GM12801 (cell line): ENCODE results near the gene PSMA8.

Experiments
- TF ChIP-seq, protein P1 (sequence below): IDR thresholded peaks from one replicate; pipeline ENCODE4 v1.5.1; 2011; ENCODE audit warnings: control low read depth; ENCODE audit not compliant: insufficient read length; ENCODE audit errors: extremely low read depth

The PSMA8 gene

DNA sequence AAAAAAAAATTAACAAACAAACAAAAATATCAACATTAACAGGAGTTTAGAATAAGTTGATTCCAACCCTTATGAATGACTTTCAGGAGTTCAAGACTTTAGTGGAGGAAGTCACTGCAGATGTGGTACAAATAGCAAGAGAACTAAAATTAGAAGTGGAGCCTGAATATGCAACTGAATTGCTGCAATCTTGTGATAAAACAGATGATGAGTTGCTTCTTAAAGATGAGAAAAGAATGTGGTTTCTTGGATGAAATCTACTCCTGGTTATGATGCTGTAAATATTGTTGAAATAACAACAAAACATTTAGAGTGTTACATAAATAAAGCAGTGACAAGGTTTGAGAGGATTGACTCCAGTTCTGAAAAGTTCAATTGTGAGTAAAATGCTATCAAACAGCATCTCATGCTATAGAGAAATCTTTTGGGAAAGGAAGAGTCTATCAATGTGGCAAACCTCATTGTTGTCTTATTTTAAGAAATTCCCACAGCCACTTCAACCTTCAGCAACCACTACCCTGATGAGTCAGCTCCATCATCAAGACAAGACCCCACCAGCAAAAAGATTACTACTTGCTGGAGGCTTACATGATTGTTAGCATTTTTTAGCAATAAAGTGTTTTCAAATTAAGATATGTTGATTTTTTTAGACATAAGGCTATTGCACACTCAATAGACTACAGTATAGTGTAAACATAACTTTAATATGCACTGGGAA, 49.9 kb downstream of the PSMA8 start:
- TF ChIP-seq, protein P1, sequence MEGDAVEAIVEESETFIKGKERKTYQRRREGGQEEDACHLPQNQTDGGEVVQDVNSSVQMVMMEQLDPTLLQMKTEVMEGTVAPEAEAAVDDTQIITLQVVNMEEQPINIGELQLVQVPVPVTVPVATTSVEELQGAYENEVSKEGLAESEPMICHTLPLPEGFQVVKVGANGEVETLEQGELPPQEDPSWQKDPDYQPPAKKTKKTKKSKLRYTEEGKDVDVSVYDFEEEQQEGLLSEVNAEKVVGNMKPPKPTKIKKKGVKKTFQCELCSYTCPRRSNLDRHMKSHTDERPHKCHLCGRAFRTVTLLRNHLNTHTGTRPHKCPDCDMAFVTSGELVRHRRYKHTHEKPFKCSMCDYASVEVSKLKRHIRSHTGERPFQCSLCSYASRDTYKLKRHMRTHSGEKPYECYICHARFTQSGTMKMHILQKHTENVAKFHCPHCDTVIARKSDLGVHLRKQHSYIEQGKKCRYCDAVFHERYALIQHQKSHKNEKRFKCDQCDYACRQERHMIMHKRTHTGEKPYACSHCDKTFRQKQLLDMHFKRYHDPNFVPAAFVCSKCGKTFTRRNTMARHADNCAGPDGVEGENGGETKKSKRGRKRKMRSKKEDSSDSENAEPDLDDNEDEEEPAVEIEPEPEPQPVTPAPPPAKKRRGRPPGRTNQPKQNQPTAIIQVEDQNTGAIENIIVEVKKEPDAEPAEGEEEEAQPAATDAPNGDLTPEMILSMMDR, result no peak

DNA sequence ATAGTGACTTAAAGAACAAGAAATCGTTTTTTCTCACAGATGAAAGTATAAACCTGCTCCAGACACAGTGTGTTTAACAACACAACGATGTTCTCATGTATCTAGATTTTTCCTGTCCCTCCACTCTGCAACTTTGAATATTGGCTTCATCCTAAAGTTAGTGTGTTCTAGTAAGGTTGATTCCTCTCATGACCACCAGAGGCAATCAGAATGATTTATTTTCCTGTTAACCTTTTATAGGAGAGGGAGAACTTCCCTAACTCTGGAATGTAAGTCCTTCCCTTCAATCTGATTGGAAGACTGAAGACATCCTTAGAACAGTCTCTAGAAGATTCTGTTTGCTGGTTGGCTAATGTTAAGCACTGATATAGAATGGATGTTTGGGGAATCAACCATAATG, 51.6 kb downstream of the PSMA8 start:
- TF ChIP-seq, protein P1, result no peak

DNA sequence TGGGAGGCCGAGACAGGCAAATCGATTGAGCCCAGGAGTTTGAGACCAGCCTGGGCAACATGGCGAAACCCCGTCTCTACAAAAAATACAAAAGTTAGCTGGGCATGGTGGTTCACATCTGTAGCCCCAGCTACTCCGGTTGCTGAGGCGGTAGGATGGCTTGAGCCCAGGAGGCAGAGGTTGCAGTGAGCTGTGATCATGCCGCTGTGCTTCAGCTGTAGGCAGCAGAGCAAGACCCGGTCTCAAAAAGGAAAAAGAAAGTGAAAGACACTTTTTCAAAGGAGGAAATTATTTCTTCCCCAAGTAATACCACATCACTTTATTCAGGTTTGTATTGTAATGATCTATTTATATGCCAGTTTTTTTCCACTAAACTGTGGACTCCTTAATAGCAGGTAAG, 56.8 kb downstream of the PSMA8 start:
- TF ChIP-seq, protein P1, result no peak

DNA sequence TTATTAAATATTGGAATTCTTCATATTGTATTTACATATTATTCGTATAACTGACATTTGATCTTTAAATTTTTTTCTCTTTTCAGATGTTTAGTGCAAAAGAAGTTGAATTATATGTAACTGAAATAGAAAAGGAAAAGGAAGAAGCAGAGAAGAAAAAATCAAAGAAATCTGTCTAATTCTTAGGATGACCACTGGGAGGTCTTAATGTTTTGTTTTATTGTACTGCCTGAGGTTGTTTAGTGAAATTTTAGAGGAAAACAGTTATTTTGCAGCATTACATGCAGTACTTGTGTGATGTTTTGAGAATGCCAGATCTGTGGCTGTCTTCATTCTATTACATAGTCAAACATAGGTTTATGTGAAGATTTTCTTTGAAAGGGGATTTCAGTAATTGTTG, 58.6 kb downstream of the PSMA8 start:
- TF ChIP-seq, protein P1, result no peak

DNA sequence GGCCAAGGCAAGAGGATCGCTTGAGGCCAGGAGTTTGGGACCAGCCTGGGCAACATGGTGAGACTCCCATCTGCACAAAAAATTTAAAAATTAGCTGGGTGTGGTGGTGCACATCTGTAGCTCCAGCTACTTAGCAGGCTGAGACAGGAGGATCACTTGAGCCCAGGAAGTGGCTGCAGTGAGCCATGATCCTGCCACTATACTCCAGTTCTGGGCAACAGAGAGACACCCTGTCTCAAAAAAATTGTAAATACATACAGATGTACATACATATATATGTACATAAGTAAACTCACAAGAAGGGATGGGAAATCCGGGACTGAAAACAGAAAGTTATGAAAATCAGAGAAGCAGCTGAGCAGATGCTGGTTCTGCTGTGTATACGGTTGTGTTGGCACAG, 62.9 kb downstream of the PSMA8 start:
- TF ChIP-seq, protein P1, result no peak

DNA sequence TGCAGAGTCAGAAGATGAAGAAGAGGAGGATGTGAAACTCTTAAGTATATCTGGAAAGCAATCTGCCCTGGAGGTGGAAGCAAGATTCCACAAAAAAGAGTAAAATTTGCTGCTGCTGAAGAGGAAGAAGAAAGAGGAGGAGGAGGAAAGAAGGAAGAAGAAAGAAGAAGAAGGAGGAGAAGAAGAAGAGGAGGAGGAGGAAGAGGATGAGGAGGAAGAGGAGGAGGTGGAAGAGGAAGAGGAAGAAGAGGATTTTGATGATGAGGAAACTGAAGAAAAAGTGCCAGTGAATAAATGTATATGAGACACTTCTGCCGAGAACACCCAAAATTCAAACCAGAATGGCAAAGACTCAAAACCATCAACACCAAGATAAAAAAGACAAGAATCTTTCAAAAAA, 71.6 kb downstream of the PSMA8 start:
- TF ChIP-seq, protein P1, result no peak

DNA sequence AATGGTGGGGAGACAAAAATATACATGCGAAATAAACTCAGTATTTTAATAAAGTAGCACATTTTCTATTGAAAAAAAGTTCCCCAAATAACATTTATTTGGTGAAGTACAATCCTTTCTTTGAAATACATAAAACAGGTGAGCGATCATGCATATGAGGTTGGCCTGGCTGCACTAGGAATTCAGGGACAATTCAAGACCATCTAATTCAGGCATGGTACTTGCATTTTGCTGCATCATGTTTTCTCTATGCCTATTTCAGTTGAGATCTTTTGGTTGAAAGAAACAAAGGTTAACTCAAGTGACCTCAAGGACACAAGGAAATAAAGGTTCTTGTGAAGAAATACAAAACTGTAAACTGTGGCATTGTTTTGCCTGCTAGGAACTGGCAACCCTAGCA, 72.8 kb downstream of the PSMA8 start:
- TF ChIP-seq, protein P1, result no peak
